ENCODE data around the gene DTX3.
"Not testable (repeated sequence)": the region's sequence is repeated elsewhere in the genome, so short reads cannot be mapped to it uniquely, and the experiment has no call there.

Gene DTX3

GRCh38 chr12:57631566-57632072 is 27.0 kb downstream of the DTX3 start:
- no peak for DNase-seq (ENCODE audit: extremely low read depth in 1 of 2, low read depth in 1 of 2)

DNA sequence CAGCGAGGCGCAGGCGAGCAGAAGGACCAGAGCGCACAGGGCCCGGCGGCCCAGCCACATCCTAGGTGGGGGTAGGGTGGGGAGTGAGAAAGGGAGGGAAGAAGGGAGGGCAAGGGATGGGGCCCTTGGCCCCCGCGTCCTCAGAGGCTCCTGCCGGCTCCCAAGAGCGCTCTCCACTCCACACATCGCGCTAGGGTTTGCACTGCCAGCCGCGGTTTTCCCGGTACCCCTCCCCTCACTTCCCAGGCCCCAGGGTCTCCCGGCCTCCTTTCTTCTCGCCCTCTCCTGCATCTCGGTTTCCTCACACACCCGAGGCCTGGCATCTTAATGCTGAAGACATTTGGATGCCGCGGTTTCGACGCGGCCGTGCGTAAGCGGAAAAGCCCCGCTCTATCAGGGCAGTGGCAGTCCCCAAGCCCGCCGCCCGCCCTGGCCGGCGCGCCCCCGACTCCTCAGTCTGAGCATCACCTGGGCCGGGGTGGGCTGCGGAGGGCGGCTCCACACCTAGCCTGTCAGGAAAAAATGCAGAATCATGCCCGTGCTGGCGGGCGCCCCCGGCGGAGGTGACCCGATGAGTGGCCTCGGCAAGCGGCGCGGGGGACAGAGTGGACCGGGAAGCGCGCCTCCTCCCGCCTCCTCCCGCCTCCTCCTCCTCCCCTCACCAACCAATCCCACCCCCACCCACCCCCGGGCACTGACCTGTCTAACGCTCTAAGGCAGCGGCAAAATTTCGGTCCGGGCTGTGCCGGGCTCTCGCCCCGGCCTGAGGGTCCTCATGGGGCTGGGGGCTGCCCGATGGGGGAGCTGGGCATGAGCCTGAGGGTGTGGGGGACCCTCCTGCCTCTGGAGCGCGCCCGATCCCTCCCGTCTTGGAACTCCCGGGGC is 27.7 kb downstream of the DTX3 start:
- DNase-seq (ENCODE audit: extremely low read depth in 1 of 2, low read depth in 1 of 2) = no peak

GRCh38 chr12:57632958-57633840 is 28.6 kb downstream of the DTX3 start, which contains the start of gene B4GALNT1:
Gene B4GALNT1 (minus strand): TSS chr12:57633201. CDS start chr12:57632132, 1,069 bp downstream.
- DNase-seq (ENCODE audit: extremely low read depth in 1 of 2, low read depth in 1 of 2) = peak in 1 of 2 donors; percentile 51

DNA sequence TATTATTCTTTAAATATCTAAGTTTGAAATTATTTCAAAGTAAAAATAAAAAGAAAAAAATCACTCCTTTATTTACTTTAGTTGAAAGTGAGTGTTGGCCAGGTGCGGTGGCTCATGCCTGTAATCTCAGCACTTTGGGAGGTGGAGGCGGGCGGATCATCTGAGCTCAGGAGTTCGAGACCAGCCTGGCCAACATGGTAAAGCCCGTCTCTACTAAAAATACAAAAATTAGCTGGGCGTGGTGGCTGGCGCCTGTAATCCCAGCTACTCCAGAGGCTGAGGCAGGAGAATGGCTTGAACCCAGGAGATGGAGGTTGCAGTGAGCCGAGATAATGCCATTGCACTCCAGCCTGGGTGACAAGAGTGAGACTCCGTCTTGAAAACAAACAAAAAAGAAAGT is 32.1 kb downstream of the DTX3 start:
- DNase-seq (ENCODE audit: extremely low read depth in 1 of 2, low read depth in 1 of 2) = not testable (repeated sequence)

- no peak for DNase-seq (ENCODE audit: extremely low read depth in 1 of 2, low read depth in 1 of 2)
Measured at GRCh38 chr12:57637364-57637763, 32.7 kb downstream of the DTX3 start.

DNA sequence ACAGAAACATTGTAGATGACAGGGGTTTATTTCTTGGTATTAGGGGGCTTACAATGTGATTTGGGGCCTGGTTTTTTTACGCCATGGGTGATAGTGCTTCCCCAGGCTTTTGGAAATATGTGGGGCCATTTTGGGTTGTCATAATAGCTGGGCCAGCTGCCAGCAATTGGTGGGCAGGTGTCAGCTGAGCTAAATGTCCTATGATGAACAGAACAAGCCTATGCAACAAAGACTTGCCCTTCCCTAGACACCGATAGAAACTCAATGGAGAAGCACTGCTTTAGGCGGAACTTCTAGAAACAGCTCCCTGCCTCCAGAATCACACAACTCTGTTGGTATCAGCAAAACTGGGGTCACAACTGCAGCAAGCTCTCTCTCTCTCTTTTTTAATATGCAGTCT is 33.5 kb downstream of the DTX3 start:
- DNase-seq (ENCODE audit: extremely low read depth in 1 of 2, low read depth in 1 of 2) = no peak

GRCh38 chr12:57640175-57641042 is 35.8 kb downstream of the DTX3 start:
- no peak for DNase-seq (ENCODE audit: extremely low read depth in 1 of 2, low read depth in 1 of 2)

DNA sequence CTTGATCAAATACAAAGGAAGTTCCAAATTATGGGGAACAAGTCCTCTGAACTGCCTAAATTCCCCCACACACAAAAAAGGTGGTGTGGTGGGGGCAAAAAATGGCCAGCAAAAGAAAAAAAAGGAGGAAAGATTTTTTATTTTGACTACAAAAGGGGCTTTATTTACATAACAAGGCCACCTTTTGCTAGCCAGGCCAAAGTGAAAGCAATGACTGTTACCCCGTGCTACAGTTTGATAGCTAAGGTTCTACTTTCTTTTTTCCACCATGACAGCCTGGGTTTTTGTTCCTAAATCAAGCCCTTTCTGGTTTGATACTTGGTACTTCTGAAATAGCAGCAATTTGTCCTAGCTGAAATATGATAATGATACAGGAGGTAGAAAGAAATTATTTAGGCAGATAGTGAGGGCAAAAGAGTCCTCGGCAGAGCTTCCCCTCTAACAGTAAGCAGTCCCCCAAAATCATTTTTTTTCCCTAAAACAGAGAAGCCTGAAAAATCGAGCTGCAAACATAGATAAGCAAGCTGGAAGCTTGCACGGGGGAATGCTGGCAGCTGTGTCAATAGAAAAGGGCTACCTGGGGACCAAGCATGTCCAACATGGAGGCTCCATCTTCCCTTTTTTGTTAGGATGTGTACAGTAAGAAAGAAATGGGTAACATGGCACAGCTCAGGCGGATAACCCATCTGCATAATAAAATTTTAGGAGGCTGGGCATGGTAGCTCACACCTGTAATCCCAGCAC is 37.2 kb downstream of the DTX3 start:
- DNase-seq (ENCODE audit: extremely low read depth in 1 of 2, low read depth in 1 of 2) = no peak

GRCh38 chr12:57645990-57646658 is 41.5 kb downstream of the DTX3 start:
- DNase-seq (ENCODE audit: extremely low read depth in 1 of 2, low read depth in 1 of 2) = not testable (repeated sequence)

- DNase-seq (ENCODE audit: extremely low read depth in 1 of 2, low read depth in 1 of 2) = not testable (repeated sequence)
Measured at GRCh38 chr12:57646659-57647049, 42.0 kb downstream of the DTX3 start.

GRCh38 chr12:57654042-57654441 is 49.4 kb downstream of the DTX3 start:
- DNase-seq (ENCODE audit: extremely low read depth in 1 of 2, low read depth in 1 of 2) = no peak

GRCh38 chr12:57655541-57656240 is 51.1 kb downstream of the DTX3 start:
- DNase-seq (ENCODE audit: extremely low read depth in 1 of 2, low read depth in 1 of 2) = no peak

DNA sequence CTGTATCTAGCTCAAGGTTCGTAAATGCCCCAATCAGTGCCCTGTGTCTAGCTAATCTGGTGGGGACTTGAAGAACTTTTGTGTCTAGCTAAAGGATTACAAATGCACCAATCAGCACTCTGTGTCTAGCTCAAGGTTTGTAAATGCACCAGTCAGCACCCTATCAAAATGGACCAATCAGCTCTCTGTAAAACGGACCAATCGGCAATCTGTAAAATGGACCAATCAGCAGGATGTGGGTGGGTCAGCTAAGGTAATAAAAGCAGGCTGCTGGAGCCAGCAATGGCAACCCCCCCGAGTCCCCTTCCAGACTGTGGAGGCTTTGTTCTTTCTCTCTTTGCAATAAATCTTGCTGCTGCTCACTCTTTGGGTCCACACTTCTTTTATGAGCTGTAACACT is 51.8 kb downstream of the DTX3 start:
- DNase-seq (ENCODE audit: extremely low read depth in 1 of 2, low read depth in 1 of 2) = not testable (repeated sequence)

DNA sequence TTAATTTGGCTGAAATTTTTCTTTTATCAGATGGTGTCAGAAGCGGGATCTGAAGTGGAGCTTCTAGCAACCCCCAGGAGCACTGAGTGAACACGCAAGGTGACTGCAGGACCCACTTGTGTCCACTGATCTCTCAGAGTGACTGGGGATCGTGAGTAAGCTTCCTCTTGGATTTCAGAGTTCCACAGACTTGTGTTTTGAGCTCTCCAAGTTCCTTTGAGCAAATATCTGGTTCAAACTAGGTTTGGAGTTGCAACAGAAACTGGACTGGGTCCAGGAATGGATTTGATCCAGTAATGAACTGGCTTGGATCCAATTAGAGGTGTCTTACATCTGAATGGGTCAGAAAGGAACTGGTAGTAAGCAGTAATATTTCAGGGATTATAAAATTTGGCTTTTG is 53.1 kb downstream of the DTX3 start:
- DNase-seq (ENCODE audit: extremely low read depth in 1 of 2, low read depth in 1 of 2) = no peak

DNA sequence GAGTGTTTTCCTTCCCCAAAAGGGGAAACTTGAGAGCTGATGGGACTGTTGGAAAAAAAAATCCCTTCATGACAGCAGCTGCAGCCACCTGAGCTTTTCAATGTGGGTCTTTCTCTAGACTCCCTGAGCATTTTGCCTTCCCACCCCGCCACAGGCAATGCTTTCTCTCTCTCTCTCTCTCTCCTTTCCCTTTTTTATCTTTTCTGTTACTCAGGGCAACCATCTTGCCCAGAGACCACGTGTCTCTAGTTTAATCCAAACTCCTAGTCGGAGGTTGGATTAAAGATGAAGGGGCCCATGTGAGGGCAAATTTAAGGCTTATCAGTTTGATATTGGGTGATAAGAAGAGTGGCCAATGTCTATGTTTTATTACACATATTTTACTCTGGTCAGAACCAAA is 54.3 kb downstream of the DTX3 start:
- no peak for DNase-seq (ENCODE audit: extremely low read depth in 1 of 2, low read depth in 1 of 2)
